NCI-H748 (cell line): ENCODE results near the gene ZNF775.
A peak's percentile ranks its signal among the peaks of the same experiment; 100 is the strongest.

ENCODE experiments used
- DNase-seq: peaks from one replicate; lab custom pipeline; 2025; ENCODE audit not compliant: unreplicated experiment; lab: John Stamatoyannopoulos, UW

The ZNF775 gene

GRCh38 chr7:150345012-150345411 lies 34.1 kb upstream of the ZNF775 start:
- no peak for DNase-seq

- no peak for DNase-seq
These were observed 32.2 kb upstream of the ZNF775 start for GRCh38 chr7:150346922-150347321.

- DNase-seq = no peak
These were observed 27.4 kb upstream of the ZNF775 start for GRCh38 chr7:150351587-150352194.

- no peak for DNase-seq
These were observed 23.5 kb upstream of the ZNF775 start for GRCh38 chr7:150355666-150356059.

- DNase-seq = peak; percentile 37
These were observed 22.7 kb upstream of the ZNF775 start for GRCh38 chr7:150356265-150356897.

- peak; percentile 15 for DNase-seq
These were observed 21.9 kb upstream of the ZNF775 start for GRCh38 chr7:150357270-150357669.

- DNase-seq = no peak
These were observed 21.2 kb upstream of the ZNF775 start for GRCh38 chr7:150357771-150358427.

GRCh38 chr7:150358433-150358832 lies 20.7 kb upstream of the ZNF775 start:
- no peak for DNase-seq

- DNase-seq = no peak
These were observed 20.0 kb upstream of the ZNF775 start for GRCh38 chr7:150358988-150359621.

GRCh38 chr7:150359622-150360362 lies 19.3 kb upstream of the ZNF775 start:
- no peak for DNase-seq

GRCh38 chr7:150360363-150361058 lies 18.6 kb upstream of the ZNF775 start:
- DNase-seq = no peak

GRCh38 chr7:150361402-150361801 lies 17.7 kb upstream of the ZNF775 start:
- no peak for DNase-seq

GRCh38 chr7:150361807-150362621 lies 17.1 kb upstream of the ZNF775 start:
- no peak for DNase-seq

- no peak for DNase-seq
These were observed 15.8 kb upstream of the ZNF775 start for GRCh38 chr7:150363370-150363769.

GRCh38 chr7:150363872-150364271 lies 15.3 kb upstream of the ZNF775 start:
- DNase-seq = no peak

GRCh38 chr7:150365194-150365593 lies 13.9 kb upstream of the ZNF775 start:
- DNase-seq = no peak

GRCh38 chr7:150365673-150366398 lies 13.3 kb upstream of the ZNF775 start:
- DNase-seq = no peak

GRCh38 chr7:150367677-150368095 lies 11.4 kb upstream of the ZNF775 start:
- DNase-seq = no peak
